Activated naive CD8-positive, alpha-beta T cell treated with anti-CD3 and anti-CD28 coated beads, Interleukin-2, amount 50 U/mL, for 24 hours (primary cell): ENCODE results near the gene SIRT5.
A peak's percentile ranks its signal among the peaks of the same experiment; 100 is the strongest.

Experiments
- ATAC-seq: fragments of 150-1000 bp; cut with Tn5 transposase; one replicate; pipeline ENCODE4 v1.10.0; 2021
- DNase-seq: peaks from one replicate; pipeline ENCODE4 v3.0.0; 2021
- H3K27ac Mint-ChIP-seq: one replicate; pipeline ENCODE4 v1.8.0; 2021; ENCODE audit warnings: mild to moderate bottlenecking, mixed read lengths
- H3K27me3 Mint-ChIP-seq: one replicate; pipeline ENCODE4 v1.8.0; 2021; ENCODE audit warnings: mixed read lengths
- H3K36me3 Mint-ChIP-seq: one replicate; pipeline ENCODE4 v1.8.0; 2021; ENCODE audit warnings: low read depth, mixed read lengths
- H3K4me1 Mint-ChIP-seq: one replicate; pipeline ENCODE4 v1.8.0; 2021; ENCODE audit warnings: mixed read lengths
- H3K4me3 Mint-ChIP-seq: one replicate; pipeline ENCODE4 v1.8.0; 2021; ENCODE audit warnings: mild to moderate bottlenecking, moderate library complexity, mixed read lengths
- H3K9me3 Mint-ChIP-seq: one replicate; pipeline ENCODE4 v1.8.0; 2021; ENCODE audit warnings: mixed read lengths

The SIRT5 gene

DNA sequence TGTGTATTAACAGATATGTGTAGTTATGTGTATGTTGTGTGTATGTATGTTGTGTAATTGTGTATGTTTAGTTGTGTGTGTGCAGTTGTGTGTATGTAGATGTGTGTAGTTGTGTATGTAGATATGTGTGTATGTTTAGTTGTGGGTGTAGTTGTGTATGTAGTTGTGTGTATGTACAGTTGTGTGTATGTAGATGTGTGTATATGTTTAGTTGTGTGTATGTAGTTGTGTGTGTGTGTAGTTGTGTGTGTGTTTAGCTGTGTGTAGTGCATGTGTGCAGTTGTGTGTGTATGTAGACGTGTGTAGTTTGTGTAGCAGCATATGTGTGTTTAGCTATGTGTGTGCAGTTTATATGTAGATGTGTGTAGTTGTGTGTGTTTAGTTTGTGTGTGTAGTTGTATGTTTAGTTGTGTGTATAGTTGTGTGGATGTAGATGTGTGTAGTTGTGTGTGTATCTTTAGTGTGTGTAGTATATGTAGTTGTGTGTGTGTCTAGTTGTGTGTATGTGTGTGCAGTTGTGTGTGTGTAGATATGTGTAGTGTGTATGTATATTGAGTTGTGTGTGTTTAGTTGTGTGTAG lies 16.3 kb downstream of the SIRT5 start:
- Mint-ChIP-seq H3K4me1 (no peaks in the 10 kb centered on the region), H3K9me3 (no peaks in the 10 kb centered on the region), H3K4me3 (no peak overlapping the region), H3K36me3 (peaks cover 10% of the 10 kb centered on the region), H3K27me3 (no peaks in the 10 kb centered on the region), H3K27ac (no peak overlapping the region)
- DNase-seq, result no peak
- no peak for ATAC-seq

GRCh38 chr6:13591205-13591921 lies 17.0 kb downstream of the SIRT5 start:
- no peaks in the 10 kb centered on the region for H3K4me1 Mint-ChIP-seq
- no peaks in the 10 kb centered on the region for H3K27me3 Mint-ChIP-seq
- no peaks in the 10 kb centered on the region for H3K9me3 Mint-ChIP-seq
- no peak overlapping the region for H3K27ac Mint-ChIP-seq
- DNase-seq, result no peak
- no peak for ATAC-seq
- H3K36me3 Mint-ChIP-seq, result peaks cover 10% of the 10 kb centered on the region
- no peak overlapping the region for H3K4me3 Mint-ChIP-seq

- no peaks in the 10 kb centered on the region for H3K27me3 Mint-ChIP-seq
- no peaks in the 10 kb centered on the region for H3K4me1 Mint-ChIP-seq
- DNase-seq (no peak), ATAC-seq (no peak)
- H3K27ac Mint-ChIP-seq, result no peak overlapping the region
- no peak overlapping the region for H3K4me3 Mint-ChIP-seq
- no peaks in the 10 kb centered on the region for H3K9me3 Mint-ChIP-seq
- H3K36me3 Mint-ChIP-seq, result peaks cover 13% of the 10 kb centered on the region
These were observed 18.7 kb downstream of the SIRT5 start for GRCh38 chr6:13593103-13593502.

GRCh38 chr6:13593720-13594119 lies 19.3 kb downstream of the SIRT5 start:
- no peak for ATAC-seq
- Mint-ChIP-seq H3K4me3 (no peak overlapping the region), H3K4me1 (no peaks in the 10 kb centered on the region), H3K36me3 (peaks cover 16% of the 10 kb centered on the region), H3K27ac (no peak overlapping the region), H3K27me3 (no peaks in the 10 kb centered on the region), H3K9me3 (no peaks in the 10 kb centered on the region)
- no peak for DNase-seq

DNA sequence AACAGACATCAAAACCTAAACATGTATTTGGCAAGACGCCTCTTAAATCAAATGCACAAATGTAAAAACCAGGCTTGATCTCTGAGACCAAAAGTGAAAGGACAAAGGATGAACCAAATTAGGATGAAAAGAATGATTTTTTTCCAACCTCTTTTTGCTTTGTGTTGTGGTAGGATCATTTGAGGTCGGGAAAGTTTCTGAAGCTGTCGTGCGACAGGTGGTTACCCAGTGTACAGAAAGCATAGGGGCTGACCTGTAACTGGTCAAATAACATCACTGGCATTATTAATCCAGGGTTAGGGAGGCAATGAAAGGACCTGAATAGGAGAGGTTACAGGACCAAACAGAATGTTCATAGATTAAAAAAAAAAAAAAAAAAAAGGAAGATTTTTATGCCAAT lies 22.7 kb downstream of the SIRT5 start:
- DNase-seq (no peak), ATAC-seq (no peak)
- Mint-ChIP-seq H3K4me1 (no peaks in the 10 kb centered on the region), H3K4me3 (no peak overlapping the region), H3K9me3 (no peaks in the 10 kb centered on the region), H3K36me3 (peaks cover 20% of the 10 kb centered on the region), H3K27me3 (no peaks in the 10 kb centered on the region), H3K27ac (no peak overlapping the region)

DNA sequence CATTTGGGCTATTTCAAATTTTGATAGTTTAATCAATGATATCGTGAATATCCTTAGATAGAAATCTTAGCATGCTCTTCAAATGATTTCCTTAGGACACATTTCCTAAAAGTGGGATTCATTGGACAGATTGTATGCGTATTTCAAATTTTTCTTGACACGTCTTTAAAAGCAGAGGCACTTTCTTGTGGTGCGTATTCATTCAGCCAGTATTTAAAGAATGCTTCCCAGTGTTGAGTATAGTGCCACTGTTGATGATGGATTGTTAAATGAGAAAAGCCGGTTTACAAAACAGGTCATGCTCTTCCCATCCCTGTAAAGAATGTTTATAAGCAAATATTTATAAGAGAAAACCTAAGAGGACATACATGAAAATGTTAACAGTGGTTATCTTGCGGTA lies 25.6 kb downstream of the SIRT5 start:
- Mint-ChIP-seq H3K36me3 (peaks cover 29% of the 10 kb centered on the region), H3K4me3 (no peak overlapping the region), H3K4me1 (peaks cover 2% of the 10 kb centered on the region), H3K27ac (no peak overlapping the region), H3K27me3 (no peaks in the 10 kb centered on the region), H3K9me3 (no peaks in the 10 kb centered on the region)
- DNase-seq (no peak), ATAC-seq (no peak)

- no peak overlapping the region for H3K27ac Mint-ChIP-seq
- H3K4me1 Mint-ChIP-seq, result peaks cover 2% of the 10 kb centered on the region
- no peak overlapping the region for H3K4me3 Mint-ChIP-seq
- peaks cover 27% of the 10 kb centered on the region for H3K36me3 Mint-ChIP-seq
- no peak for DNase-seq
- no peaks in the 10 kb centered on the region for H3K27me3 Mint-ChIP-seq
- no peak for ATAC-seq
- H3K9me3 Mint-ChIP-seq, result no peaks in the 10 kb centered on the region
These were observed 29.7 kb downstream of the SIRT5 start for GRCh38 chr6:13604135-13604534.

GRCh38 chr6:13604546-13605416 lies 30.4 kb downstream of the SIRT5 start:
- Mint-ChIP-seq H3K9me3 (no peaks in the 10 kb centered on the region), H3K27me3 (no peaks in the 10 kb centered on the region), H3K4me1 (peaks cover 2% of the 10 kb centered on the region), H3K36me3 (peaks cover 27% of the 10 kb centered on the region), H3K27ac (no peak overlapping the region), H3K4me3 (no peak overlapping the region)
- DNase-seq, result no peak
- ATAC-seq, result no peak

- Mint-ChIP-seq H3K27ac (no peak overlapping the region), H3K36me3 (peaks cover 27% of the 10 kb centered on the region), H3K4me1 (peaks cover 2% of the 10 kb centered on the region), H3K4me3 (no peak overlapping the region), H3K27me3 (no peaks in the 10 kb centered on the region), H3K9me3 (no peaks in the 10 kb centered on the region)
- ATAC-seq, result no peak
- no peak for DNase-seq
These were observed 31.2 kb downstream of the SIRT5 start for GRCh38 chr6:13605634-13606033.

- peaks cover 2% of the 10 kb centered on the region for H3K27me3 Mint-ChIP-seq
- ATAC-seq (no peak), DNase-seq (no peak)
- no peaks in the 10 kb centered on the region for H3K9me3 Mint-ChIP-seq
- peak overlapping the region; percentile 84 for H3K27ac Mint-ChIP-seq
- no peak overlapping the region for H3K4me3 Mint-ChIP-seq
- H3K36me3 Mint-ChIP-seq, result peaks cover 21% of the 10 kb centered on the region
- H3K4me1 Mint-ChIP-seq, result peaks cover 37% of the 10 kb centered on the region
These were observed 37.3 kb downstream of the SIRT5 start for GRCh38 chr6:13611715-13612114.

DNA sequence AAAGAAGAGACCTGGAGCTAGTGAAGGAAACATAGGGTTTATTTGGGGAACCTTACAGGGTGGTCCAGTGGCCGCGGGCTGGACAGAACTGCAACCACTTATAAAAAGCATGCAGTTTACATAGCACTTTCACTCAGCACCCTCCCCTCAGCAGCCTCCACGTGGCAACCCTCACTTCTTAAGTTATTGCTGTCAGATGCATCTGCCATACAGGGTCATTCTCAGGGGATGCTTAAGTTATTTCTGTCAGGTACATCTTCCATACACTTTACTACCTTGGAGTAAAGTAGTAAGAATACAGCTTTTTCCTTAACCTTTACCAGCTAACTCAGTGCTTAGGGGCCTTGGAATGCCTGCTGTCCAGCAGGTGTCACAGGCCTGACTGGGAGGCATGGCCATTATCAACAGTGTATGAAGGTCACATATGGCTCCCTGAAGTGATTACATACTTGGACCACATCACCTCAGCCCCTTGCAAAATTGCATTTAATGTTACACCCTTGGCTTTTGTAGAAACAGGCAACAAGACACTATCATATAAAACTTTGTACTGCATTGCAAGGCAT lies 38.7 kb downstream of the SIRT5 start:
- DNase-seq (no peak), ATAC-seq (no peak)
- Mint-ChIP-seq H3K27ac (no peak overlapping the region), H3K36me3 (peaks cover 32% of the 10 kb centered on the region), H3K4me1 (peaks cover 47% of the 10 kb centered on the region), H3K27me3 (peaks cover 2% of the 10 kb centered on the region), H3K9me3 (no peaks in the 10 kb centered on the region), H3K4me3 (peak overlapping the region; percentile 99)

DNA sequence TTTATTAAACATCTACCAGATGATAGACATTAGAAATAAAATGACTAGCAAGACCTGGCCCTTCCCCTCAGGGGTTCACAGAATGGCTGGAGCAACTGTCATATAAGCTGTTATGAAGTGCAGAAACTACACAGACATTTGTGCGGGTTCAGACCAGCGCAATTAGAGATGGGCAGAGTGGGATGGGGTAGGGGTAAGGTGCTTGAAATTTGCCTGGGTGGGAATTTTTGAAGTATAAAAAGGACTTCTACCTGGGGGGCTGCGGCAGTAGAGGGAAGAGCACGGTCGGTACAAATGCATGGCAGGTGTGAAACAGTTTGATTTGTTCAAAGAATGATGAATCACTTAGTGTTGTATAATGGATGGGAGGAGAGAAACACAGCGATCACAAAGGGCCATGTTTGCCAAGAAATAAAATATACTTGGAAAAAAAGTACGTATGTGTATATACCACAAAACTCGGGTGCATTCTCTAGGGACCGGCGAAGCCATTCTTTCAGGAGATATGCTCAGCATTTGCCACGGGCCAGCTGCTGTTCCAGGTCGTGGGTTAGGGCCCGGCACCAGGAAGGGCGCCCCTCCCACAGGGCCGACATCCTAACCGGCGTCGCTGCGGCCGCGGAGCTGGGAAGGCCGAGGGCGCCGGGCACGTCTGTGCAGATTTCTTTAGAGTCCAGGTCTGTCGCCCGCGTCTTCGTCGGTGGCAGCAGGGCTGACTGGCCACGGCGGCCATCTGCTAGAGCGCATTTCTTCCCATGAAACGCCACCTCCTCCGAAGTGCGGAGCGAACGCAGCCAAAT lies 39.9 kb downstream of the SIRT5 start:
- DNase-seq, result peak; percentile 43
- H3K9me3 Mint-ChIP-seq, result no peaks in the 10 kb centered on the region
- peak overlapping the region; percentile 97 for H3K27ac Mint-ChIP-seq
- H3K4me1 Mint-ChIP-seq, result peaks cover 51% of the 10 kb centered on the region
- H3K27me3 Mint-ChIP-seq, result peaks cover 2% of the 10 kb centered on the region
- peak; percentile 13 for ATAC-seq
- H3K36me3 Mint-ChIP-seq, result peaks cover 38% of the 10 kb centered on the region
- peak overlapping the region; percentile 99 for H3K4me3 Mint-ChIP-seq

DNA sequence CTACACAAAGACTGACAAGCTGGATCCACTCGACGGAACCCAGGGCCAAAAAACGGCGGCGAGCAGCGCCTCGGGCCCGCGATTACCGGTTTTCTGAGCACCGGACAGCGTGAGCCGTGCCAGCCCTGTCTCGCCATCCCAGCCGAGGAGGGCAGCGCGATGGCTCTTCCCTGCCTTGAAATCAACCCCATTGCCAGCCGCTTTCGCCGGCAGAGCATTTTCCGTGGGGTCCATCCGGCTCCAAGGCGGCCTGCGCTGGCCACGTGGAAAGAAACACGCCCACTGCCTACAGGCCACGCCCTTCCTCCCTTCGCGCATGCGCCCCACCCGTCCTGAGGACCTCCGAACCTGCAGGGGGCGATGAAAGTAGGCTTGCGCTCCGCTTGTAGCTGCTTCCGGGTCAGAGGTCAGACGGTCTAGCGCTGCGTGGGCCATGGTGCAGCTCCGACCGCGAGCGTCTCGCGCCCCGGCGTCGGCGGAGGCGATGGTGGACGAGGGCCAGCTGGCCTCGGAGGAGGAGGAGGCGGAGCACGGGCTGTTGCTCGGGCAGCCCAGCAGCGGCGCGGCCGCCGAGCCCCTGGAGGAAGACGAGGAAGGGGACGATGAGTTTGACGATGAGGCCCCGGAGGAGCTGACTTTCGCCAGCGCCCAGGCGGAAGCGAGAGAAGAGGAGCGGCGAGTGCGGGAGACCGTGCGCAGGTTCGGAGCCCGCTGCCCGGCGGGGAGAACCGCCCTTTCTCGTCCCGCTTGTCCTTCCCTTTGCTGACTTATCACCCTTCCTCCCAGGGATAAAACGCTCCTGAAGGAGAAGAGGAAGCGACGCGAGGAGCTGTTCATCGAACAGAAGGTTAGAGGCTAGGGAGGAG lies 40.8 kb downstream of the SIRT5 start, which contains the start of gene NOL7:
Gene NOL7, plus strand, starts transcription at position 410 of the 866 bp plus-strand sequence. Its CDS starts 24 bp downstream, at position 434.
- peaks cover 2% of the 10 kb centered on the region for H3K27me3 Mint-ChIP-seq
- H3K9me3 Mint-ChIP-seq, result no peaks in the 10 kb centered on the region
- DNase-seq, result peak; percentile 99
- H3K36me3 Mint-ChIP-seq, result peaks cover 45% of the 10 kb centered on the region
- ATAC-seq, result peak; percentile 95
- peaks cover 51% of the 10 kb centered on the region for H3K4me1 Mint-ChIP-seq
- H3K27ac Mint-ChIP-seq, result peak within 1 kb of the TSS; percentile 97
- H3K4me3 Mint-ChIP-seq, result peak within 1 kb of the TSS; percentile 99
